SK-N-SH (cell line): ENCODE data around the gene KDELR1.

Source experiments
- CHD2 ChIP-seq: fragments of 150-350 bp; IDR thresholded peaks from 2 replicates; pipeline ENCODE4 v1.6.1; 2018; ENCODE audit warnings: low read length; ENCODE audit not compliant: partially characterized antibody
- CTCF ChIP-seq: fragments of 200-600 bp; sonication (generic); IDR thresholded peaks from 2 replicates; pipeline ENCODE4 v1.6.1; 2017; ENCODE audit warnings: antibody characterized with exemption, mild to moderate bottlenecking, moderate library complexity
- ELF1 ChIP-seq: IDR thresholded peaks from 2 replicates; pipeline ENCODE4 v1.4.0; 2012
- EP300 ChIP-seq, 2 experiments: IDR thresholded peaks; 2 replicates each; pipeline versions ENCODE4 v1.4.0 to v1.6.1; 2012; ENCODE audit warnings: borderline replicate concordance in 1 of 2, low read depth in 1 of 2, low read length in 1 of 2
- FOXJ3 ChIP-seq: sonication (generic); formaldehyde crosslinking; IDR thresholded peaks from 2 replicates; pipeline ENCODE4 v1.5.1; 2020; ENCODE audit warnings: mild to moderate bottlenecking, missing genetic modification reagents
- GABPA ChIP-seq: IDR thresholded peaks from 2 replicates; pipeline ENCODE4 v1.4.0; 2012; ENCODE audit warnings: low read depth, mild to moderate bottlenecking
- GATA2 ChIP-seq: sonication (generic); formaldehyde crosslinking; IDR thresholded peaks from 2 replicates; pipeline ENCODE4 v1.5.0; 2020; ENCODE audit warnings: mild to moderate bottlenecking, missing genetic modification reagents
- JUND ChIP-seq: IDR thresholded peaks from 2 replicates; pipeline ENCODE4 v1.4.0; 2012
- MEF2A ChIP-seq: IDR thresholded peaks from 2 replicates; pipeline ENCODE4 v1.4.0; 2012; ENCODE audit warnings: low read depth, borderline replicate concordance
- RXRA ChIP-seq: IDR thresholded peaks from 2 replicates; pipeline ENCODE4 v1.4.0; 2012; ENCODE audit warnings: low read depth, mild to moderate bottlenecking, borderline replicate concordance
- SIN3A ChIP-seq: IDR thresholded peaks from 2 replicates; pipeline ENCODE4 v1.6.1; 2012; ENCODE audit warnings: low read depth, mild to moderate bottlenecking, low read length, moderate library complexity, borderline replicate concordance
- USF2 ChIP-seq: fragments of 150-350 bp; IDR thresholded peaks from 2 replicates; pipeline ENCODE4 v1.6.1; 2017; ENCODE audit warnings: antibody characterized with exemption, low read length, low read depth, borderline replicate concordance
- YY1 ChIP-seq: IDR thresholded peaks from 2 replicates; pipeline ENCODE4 v1.4.0; 2012; ENCODE audit warnings: low read depth, mild to moderate bottlenecking

GRCh38 chr19:48418317-48419064 is 27.1 kb upstream of the KDELR1 start:
- TF ChIP-seq CTCF (no peak; the same call in 1 of the 2 replicates), SIN3A (no peak), GABPA (no peak), FOXJ3 (CRISPR knock-in tag) (no peak), YY1 (no peak), GATA2 (CRISPR knock-in tag) (no peak), MEF2A (no peak), JUND (no peak), USF2 (no peak), ELF1 (no peak), CHD2 (no peak), EP300 (IDR thresholded peaks at IDR 0.05; ENCODE audit: borderline replicate concordance in 1 of 2, low read depth in 1 of 2, low read length in 1 of 2) (no peak), RXRA (no peak)
